Tibial artery (tissue), 4 donors: ENCODE data around the gene SOBP.

Experiments used
- DNase-seq, 2 donors: peaks; one replicate each; pipeline ENCODE4 v3.0.0-alpha.2; 2019
- H3K27ac ChIP-seq, 2 donors: fragments of 200-600 bp; sonication (generic) in 1 of 2; 1 replicate in 1 of 2; 2 replicates in 1 of 2; pipeline ENCODE4 v1.5.1; 2018 to 2019; ENCODE audit warnings: mild to moderate bottlenecking in 1 of 2
- H3K27me3 ChIP-seq, 2 donors: fragments of 200-600 bp; sonication (generic) in 1 of 2; one replicate each; pipeline versions ENCODE4 v1.5.1 to v1.6.0; 2016 to 2019
- H3K36me3 ChIP-seq, 3 donors: fragments of 200-600 bp; sonication (generic) in 2 of 3; one replicate each; pipeline ENCODE4 v1.5.1; 2016 to 2019; ENCODE audit warnings: mild to moderate bottlenecking in 2 of 3
- H3K4me1 ChIP-seq, 4 donors: fragments of 200-600 bp; sonication (generic) in 2 of 4; 1 replicate in 3 of 4; 2 replicates in 1 of 4; pipeline ENCODE4 v1.5.1; 2016 to 2019
- H3K4me3 ChIP-seq, 2 donors: fragments of 200-600 bp; sonication (generic) in 1 of 2; 1 replicate in 1 of 2; 2 replicates in 1 of 2; pipeline ENCODE4 v1.5.1; 2018 to 2019; ENCODE audit warnings: mild to moderate bottlenecking in 2 of 2
- H3K9me3 ChIP-seq, 3 donors: fragments of 200-600 bp; sonication (generic) in 1 of 3; one replicate each; pipeline ENCODE4 v1.5.1; 2016 to 2019
- intact Hi-C: fragments of 100-400 bp; cut with DNase I; formaldehyde crosslinking; loops from one replicate; pipeline ENCODE4 v1.15.0; 2023; ENCODE audit warnings: low total_unique reads
- TF ChIP-seq, protein P1 (sequence below), 2 experiments: fragments of 200-600 bp in 1 of 2; fragments of 450-650 bp in 1 of 2; IDR thresholded peaks; one replicate each; pipeline ENCODE4 v1.5.1; 2017 to 2019; ENCODE audit warnings: antibody characterized with exemption in 2 of 2, mild to moderate bottlenecking in 1 of 2, moderate library complexity in 1 of 2

Gene SOBP

DNA sequence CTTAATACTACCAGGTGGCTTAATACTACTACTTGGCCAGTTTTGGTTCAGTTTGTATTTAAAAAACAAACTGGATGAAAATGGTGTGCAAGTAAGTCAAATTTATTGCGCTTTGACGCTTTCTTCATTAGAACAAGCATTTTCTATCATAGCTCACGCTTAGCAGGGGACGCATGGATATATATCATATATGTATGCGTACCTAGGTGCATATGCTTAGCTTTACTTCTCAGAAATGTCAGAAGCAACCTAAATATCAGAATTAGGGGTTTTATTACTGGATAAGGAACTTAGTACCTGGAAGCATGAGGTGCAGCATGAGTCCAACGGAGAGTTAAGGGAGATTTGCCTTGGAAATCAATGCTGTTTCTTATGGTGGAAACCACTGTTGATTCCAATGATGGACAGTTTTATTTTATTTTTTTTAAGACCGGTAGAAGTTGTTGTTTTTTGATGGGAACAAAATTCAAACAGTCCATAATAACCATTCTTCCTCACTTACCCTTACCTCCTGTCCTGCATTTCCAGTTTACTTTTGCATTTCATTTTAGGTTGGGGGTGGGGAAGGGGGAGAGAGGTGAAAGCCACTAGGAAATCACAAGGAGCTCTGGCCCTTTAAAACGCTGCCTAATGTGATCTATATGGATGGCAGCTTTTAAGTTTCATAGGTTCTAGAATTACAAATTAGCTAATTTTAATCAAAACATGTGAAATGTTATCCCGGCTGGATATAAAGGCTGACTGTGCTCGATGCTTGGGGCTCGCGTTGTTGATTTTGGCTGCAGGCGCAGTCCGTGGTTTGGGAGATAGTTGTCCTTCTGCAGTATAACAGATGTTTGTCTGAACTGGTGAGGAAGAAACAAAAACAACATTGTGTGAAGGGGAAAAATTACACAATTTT is 2.1 kb downstream of the SOBP start:
- Histone ChIP-seq H3K27me3 (no peaks in the 10 kb centered on the region), H3K27ac (peak overlapping the region; percentile 71 to 83), H3K4me1 (peaks cover 0 to 58% (median 30%) of the 10 kb centered on the region in 4 donors), H3K36me3 (no peaks in the 10 kb centered on the region), H3K9me3 (no peaks in the 10 kb centered on the region), H3K4me3 (peak overlapping the region; percentile 76 to 89)
- TF ChIP-seq, protein P1, sequence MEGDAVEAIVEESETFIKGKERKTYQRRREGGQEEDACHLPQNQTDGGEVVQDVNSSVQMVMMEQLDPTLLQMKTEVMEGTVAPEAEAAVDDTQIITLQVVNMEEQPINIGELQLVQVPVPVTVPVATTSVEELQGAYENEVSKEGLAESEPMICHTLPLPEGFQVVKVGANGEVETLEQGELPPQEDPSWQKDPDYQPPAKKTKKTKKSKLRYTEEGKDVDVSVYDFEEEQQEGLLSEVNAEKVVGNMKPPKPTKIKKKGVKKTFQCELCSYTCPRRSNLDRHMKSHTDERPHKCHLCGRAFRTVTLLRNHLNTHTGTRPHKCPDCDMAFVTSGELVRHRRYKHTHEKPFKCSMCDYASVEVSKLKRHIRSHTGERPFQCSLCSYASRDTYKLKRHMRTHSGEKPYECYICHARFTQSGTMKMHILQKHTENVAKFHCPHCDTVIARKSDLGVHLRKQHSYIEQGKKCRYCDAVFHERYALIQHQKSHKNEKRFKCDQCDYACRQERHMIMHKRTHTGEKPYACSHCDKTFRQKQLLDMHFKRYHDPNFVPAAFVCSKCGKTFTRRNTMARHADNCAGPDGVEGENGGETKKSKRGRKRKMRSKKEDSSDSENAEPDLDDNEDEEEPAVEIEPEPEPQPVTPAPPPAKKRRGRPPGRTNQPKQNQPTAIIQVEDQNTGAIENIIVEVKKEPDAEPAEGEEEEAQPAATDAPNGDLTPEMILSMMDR (IDR thresholded peaks at IDR 0.05) = no peak
- intact Hi-C loops = loop anchor here (5.0 kb wide), 2 partner anchors 50 to 70 kb away; no protein-coding TSS in a partner anchor
- DNase-seq = peak; percentile 55 to 70

DNA sequence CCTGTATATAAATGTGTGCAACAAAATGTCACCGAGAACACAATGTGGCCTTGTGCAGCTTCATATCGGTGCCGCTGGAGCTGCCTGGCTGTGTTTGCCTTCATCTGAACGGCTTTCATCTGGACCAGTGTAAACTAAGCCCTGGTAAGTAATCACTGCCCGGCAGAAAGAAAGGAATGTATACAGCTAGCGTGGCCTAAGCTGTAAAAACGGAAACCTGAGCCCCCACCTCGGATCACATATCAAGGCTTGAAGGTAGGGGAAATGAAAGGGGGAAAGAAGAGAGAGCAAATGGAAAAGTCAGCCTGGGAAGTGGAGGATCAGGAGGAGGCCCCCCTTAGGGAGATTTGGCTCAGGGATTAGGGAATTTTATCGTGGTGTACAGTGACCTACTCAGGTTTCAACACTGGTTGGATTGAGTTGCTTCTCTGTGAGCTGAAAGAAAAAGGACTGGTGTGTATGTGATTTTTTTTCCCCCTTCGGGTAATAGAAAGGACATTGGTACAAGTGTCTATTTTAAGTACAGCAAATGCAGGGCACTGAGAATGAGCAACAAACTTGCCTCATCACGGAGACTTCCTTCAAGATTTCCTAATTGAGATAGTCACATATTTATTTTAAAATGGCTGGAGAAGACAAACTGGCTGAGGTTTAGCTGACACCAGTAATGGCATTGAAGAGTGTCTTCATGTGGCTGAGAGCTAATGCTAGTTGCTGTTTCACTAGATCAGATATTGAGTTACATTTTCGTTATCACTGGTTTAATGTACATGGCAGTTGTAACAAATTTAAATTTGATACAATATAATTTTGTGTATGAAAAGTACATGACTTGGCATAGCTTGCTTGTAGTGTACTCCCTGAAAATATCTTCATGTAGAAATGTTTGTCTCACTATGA is 3.5 kb downstream of the SOBP start:
- Histone ChIP-seq H3K36me3 (no peaks in the 10 kb centered on the region), H3K4me3 (peak overlapping the region; percentile 76 to 89), H3K9me3 (no peaks in the 10 kb centered on the region), H3K27ac (peak overlapping the region; percentile 71 to 83), H3K27me3 (no peaks in the 10 kb centered on the region), H3K4me1 (peaks cover 0 to 68% (median 30%) of the 10 kb centered on the region in 4 donors)
- no peak for DNase-seq
- intact Hi-C loops = loop anchor here (5.0 kb wide), 2 partner anchors 49 to 69 kb away; no protein-coding TSS in a partner anchor
- TF ChIP-seq, protein P1 (IDR thresholded peaks at IDR 0.05) = no peak

DNA sequence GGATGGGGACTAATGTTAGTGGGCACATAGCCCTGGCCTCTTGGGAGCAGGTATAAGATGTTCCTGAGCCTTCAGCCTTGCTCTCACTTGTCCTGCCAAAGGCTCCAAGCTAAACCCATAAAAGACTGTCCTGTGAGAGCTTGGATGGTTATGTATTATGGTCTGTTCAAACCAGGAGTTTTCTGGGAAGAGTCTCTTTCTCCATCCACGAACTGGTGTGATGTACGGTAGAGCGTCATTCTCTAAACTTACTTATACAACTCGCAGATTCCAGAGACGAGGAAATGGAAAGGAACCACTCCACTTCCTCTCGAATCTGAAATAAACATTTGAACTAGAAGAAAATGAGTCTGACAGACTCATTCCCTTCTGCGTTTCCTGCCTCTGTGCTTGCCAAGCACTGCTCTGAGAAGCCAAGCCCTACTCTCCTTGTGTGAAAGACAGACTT is 5.3 kb downstream of the SOBP start:
- no peaks in the 10 kb centered on the region for H3K27me3 ChIP-seq
- no peaks in the 10 kb centered on the region for H3K9me3 ChIP-seq
- DNase-seq = peak in 1 of 2 donors; percentile 70
- peak overlapping the region; percentile 71 to 83 for H3K27ac ChIP-seq
- intact Hi-C loops = no loop called here
- H3K36me3 ChIP-seq = no peaks in the 10 kb centered on the region
- TF ChIP-seq, protein P1 (IDR thresholded peaks at IDR 0.05) = no peak
- H3K4me1 ChIP-seq = peaks cover 0 to 82% (median 29%) of the 10 kb centered on the region in 4 donors
- H3K4me3 ChIP-seq = peak overlapping the region; percentile 11 to 15

DNA sequence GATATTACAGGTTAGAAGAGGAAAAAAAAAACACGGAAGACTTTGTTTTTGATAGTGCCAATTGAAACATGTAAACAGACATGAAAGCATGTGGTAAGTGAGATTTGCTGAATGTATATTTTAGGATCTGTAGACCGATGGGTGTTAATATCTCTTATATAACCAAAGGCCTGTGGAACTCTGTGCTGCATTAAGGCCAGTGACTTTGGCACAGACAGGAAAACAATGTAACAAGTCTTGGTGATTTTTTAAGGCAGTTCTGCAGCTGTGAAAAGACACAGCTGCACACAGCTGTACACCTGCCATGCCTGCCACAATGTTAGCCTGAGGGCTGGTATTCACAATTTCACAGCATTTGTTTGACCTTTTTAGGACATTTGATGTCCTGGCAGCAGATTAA is 6.1 kb downstream of the SOBP start:
- Histone ChIP-seq H3K4me1 (peaks cover 0 to 83% (median 29%) of the 10 kb centered on the region in 4 donors), H3K27ac (peak overlapping the region; percentile 71 to 83), H3K4me3 (no peak overlapping the region), H3K36me3 (no peaks in the 10 kb centered on the region), H3K27me3 (no peaks in the 10 kb centered on the region), H3K9me3 (no peaks in the 10 kb centered on the region)
- intact Hi-C loops = no loop called here
- TF ChIP-seq, protein P1 (IDR thresholded peaks at IDR 0.05) = no peak
- DNase-seq = no peak

DNA sequence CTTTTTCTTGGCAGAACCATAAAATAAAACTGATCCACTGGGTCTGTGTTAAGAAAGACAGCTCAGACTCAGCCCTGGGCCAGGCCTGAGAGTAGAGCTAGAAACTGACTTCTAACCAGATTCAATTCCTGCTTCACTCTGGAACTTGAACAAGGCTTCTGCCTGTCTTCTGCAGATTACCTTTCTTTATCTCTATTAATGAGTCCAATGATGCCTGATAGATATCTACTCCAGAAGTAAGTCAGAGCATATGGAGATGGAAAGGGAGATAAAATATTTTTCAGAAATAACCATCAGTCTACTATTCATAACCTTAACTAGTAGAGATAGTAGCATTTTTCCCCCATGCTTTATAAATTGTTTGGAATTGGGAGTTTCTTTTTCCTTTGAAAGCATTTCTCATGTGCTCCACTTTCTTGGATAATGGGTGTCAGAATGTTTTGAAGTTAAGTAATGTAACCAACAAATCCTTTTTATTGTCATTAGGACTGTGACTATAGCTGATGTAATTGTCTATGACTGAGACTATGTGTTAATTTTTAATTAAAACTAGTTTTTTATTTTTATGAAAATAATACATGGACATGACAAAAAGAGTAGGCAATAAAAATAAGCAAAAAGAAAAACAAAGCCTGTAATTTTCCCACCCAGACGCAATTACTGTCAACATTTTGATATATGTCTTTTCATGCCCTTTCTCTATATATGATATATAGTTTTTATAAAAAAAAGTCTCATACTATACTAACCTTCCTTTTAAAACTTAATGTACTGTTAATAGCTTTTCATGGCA is 7.2 kb downstream of the SOBP start:
- intact Hi-C loops = no loop called here
- TF ChIP-seq, protein P1 (IDR thresholded peaks at IDR 0.05) = no peak

More for the DNA sequence above, 7.2 kb downstream of the SOBP start:
- Histone ChIP-seq H3K36me3 (no peaks in the 10 kb centered on the region), H3K27me3 (no peaks in the 10 kb centered on the region), H3K4me1 (peaks cover 0 to 84% (median 29%) of the 10 kb centered on the region in 4 donors), H3K27ac (peak overlapping the region; percentile 71 to 83), H3K9me3 (no peaks in the 10 kb centered on the region), H3K4me3 (no peak overlapping the region)
- DNase-seq = no peak
